ENCODE data around the gene MFAP4.

DNA sequence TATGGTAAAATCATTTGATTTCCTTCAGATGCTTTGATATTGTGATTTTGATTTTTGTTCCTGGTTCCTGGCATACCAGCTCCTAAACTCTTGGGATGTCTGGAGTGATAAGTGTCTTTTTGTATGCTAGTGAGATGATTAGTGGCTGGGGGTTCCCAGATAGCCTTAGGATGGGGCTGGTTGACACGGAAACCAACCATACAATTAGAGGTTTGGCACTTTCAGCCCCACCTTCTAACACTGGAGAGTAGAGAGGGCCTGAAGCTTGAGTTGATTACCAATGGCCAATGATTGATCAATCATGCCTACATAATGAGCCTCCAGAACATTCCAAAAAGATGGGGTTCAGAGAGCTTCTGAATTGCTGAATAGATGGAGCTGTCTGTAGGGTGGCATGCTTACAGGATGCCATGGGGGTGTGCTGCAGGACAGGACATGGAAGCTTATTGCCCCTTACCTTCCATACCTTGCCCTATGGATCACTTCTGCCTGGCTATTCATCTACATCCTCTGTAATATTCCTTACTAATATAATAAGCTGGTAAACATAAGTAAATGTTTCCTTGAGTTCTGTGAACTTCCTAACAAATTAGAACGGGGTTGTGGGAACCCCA, 46.8 kb upstream of the MFAP4 start:
- TF ChIP-seq, protein P1, sequence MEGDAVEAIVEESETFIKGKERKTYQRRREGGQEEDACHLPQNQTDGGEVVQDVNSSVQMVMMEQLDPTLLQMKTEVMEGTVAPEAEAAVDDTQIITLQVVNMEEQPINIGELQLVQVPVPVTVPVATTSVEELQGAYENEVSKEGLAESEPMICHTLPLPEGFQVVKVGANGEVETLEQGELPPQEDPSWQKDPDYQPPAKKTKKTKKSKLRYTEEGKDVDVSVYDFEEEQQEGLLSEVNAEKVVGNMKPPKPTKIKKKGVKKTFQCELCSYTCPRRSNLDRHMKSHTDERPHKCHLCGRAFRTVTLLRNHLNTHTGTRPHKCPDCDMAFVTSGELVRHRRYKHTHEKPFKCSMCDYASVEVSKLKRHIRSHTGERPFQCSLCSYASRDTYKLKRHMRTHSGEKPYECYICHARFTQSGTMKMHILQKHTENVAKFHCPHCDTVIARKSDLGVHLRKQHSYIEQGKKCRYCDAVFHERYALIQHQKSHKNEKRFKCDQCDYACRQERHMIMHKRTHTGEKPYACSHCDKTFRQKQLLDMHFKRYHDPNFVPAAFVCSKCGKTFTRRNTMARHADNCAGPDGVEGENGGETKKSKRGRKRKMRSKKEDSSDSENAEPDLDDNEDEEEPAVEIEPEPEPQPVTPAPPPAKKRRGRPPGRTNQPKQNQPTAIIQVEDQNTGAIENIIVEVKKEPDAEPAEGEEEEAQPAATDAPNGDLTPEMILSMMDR (IDR thresholded peaks at IDR 0.05) = no peak
- no peak for TF ChIP-seq POLR2AphosphoS5 (IDR thresholded peaks at IDR 0.05; ENCODE audit: insufficient read depth in 1 of 2, low read depth in 1 of 2)

Measured in vagina (tissue), 2 donors.